ENCODE measurements around the gene STH.

STH gene

DNA sequence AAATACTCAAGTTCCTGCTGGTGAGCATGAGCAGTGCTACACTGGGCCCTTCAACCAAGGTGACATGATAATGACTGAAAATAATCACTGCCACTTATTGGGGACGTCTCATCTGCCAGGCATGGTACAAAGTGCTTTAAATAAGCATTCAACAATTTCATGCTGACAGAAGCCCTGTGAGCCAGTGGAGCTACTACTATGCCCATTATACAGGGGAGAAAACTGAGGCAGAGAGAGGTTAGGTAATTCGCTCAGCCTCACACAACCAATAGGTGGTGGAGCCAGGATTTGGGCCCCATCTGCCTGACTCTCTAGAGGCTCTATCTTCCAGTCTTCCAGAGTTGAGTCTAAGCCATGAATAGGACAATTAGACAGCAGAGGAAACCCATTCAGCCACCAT lies 30.3 kb upstream of the STH start:
- DNase-seq, result no peak

DNA sequence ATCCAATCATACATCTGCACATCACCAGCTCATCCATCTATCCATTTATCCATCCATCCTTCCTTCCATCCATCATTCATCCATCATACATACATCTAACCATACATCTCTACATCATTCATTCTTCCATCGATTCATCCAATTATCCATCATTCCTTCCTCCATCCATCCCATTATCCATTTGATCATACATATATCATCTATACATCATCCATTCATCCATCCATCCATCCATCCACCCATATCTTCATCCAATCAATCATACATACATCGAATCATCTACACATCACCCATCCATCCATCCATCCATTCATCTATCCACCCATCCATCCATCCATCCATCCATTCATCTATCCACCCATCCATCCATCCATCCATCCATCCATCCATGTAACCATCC lies 29.3 kb upstream of the STH start:
- DNase-seq, result no peak

DNA sequence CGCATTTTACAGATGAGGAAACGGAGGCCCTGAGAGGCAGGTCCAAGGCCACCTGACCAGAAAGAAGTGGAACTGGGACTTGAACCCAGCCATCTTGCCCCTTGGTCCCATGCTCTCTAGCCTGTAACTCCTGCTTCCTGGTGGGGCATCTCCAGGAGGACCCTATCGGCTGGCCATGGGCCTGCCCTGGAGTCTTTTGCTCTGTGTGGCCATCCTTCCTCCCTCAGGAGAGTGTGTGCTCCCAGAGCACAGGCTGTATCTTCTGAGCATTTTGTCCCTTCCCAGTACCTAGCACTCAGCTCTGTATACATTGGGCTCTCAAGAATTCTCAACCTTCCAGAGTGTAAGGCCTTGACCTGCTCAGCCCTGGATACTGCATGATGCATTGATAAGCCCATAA lies 28.4 kb upstream of the STH start:
- DNase-seq, result no peak

DNA sequence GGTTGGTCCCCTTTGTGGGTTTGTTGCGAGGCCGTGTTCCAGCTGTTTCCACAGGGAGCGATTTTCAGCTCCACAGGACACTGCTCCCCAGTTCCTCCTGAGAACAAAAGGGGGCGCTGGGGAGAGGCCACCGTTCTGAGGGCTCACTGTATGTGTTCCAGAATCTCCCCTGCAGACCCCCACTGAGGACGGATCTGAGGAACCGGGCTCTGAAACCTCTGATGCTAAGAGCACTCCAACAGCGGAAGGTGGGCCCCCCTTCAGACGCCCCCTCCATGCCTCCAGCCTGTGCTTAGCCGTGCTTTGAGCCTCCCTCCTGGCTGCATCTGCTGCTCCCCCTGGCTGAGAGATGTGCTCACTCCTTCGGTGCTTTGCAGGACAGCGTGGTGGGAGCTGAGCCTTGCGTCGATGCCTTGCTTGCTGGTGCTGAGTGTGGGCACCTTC lies 27.3 kb upstream of the STH start:
- DNase-seq, result no peak

DNA sequence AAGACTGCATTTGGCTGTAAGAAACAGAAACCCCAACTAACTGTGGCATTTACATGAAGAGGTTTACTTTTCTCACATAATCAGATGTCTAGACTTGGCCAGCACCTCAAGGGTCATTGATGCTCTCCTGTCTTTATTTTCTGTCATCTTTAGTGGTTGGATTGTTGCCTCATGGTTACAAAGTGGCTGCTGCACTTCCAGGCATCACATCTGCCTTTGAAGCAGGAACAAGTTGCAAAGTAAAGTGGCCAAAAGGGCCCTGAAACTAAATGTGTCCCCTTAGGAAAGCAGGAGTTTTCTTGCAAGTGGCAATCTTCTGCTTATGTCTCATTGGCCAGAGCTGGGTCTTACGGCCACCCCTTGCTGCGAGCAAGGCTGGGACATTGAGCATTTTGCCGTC lies 26.5 kb upstream of the STH start:
- DNase-seq, result no peak

DNA sequence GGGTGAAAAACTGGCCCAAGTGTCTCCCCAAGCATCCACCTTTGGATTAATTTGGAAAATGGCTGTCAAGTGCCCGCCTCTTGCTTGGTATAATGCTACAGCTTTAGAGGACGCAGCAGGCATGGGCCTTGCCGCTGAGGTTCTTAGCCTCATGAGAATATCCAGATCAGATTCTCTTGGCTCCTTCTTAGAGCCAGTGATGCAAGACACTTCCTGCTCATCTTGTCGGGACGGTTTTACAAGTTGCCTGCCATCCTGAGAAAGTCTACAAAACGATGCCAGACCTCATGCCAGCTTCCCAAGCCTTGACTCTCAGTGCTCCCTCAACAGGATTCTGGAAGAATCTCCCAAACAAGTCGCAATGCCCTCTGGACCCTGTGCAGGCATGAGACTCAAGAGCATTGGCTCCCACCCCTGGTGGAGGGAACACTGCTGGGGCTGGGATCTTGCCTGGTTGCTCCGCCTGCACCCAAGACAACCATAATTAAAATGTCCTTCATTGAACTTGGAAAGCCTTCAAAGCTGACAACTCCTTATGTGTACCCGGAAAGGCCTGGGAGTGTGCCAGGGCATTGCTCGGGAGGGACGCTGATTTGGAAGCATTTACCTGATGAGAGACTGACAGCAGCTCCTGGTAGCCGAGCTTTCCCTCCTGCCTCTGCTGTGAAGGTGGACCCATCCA lies 25.8 kb upstream of the STH start:
- no peak for DNase-seq

DNA sequence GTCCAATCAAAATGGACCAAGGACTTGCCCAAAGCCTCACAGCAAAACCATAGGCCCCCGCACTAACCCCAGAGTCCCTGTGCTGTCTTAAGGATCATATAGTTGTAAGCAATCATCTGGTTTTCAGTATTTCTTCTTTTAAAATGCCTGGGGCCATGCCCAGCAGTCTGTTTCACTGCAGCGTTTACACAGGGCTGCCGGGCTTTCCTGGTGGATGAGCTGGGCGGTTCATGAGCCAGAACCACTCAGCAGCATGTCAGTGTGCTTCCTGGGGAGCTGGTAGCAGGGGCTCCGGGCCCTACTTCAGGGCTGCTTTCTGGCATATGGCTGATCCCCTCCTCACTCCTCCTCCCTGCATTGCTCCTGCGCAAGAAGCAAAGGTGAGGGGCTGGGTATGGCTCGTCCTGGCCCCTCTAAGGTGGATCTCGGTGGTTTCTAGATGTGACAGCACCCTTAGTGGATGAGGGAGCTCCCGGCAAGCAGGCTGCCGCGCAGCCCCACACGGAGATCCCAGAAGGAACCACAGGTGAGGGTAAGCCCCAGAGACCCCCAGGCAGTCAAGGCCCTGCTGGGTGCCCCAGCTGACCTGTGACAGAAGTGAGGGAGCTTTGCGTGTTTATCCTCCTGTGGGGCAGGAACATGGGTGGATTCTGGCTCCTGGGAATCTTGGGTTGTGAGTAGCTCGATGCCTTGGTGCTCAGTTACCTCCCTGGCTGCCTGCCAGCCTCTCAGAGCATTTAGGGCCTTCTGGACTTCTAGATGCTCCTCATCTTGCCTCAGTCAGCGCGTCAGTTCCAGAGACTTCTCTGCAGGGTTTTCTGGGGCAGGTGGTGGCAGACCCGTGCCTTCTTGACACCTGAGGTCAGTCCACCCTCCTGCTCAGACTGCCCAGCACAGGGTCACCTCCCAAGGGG lies 24.8 kb upstream of the STH start:
- no peak for DNase-seq

DNA sequence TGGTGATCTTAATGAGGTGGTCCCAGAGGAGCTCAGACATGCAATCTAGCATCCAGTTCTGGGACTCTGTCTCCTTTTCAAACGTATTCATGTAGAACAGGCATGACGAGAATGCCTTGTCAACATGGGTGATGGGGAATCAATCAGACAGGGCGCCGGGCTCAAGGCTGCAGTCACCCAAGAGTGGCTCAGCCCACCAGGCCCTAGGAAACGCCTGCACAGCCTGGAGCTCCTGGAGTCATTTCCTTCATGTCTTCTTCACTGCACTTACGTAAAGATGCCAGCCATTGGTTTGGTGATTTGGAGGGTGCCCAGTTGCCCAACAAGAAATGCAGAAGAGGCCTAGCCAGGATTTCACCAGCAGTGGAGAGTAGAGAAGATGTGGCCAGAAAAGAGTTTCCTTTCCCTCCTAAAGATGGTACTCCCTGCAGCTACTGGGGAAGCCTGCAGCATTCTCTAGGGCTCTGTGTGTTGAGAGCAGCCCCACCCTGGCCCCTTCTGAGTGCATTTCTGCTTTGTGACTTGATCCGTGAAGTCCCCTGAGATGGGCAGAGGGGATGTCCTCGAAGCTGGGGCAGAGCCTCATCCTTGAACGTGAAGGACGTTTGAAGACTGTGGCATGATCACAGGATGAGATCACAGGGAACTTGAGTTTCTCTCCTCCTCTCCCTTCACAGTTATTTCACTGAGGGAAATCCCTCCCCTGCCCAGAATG lies 24.0 kb upstream of the STH start:
- DNase-seq, result no peak

DNA sequence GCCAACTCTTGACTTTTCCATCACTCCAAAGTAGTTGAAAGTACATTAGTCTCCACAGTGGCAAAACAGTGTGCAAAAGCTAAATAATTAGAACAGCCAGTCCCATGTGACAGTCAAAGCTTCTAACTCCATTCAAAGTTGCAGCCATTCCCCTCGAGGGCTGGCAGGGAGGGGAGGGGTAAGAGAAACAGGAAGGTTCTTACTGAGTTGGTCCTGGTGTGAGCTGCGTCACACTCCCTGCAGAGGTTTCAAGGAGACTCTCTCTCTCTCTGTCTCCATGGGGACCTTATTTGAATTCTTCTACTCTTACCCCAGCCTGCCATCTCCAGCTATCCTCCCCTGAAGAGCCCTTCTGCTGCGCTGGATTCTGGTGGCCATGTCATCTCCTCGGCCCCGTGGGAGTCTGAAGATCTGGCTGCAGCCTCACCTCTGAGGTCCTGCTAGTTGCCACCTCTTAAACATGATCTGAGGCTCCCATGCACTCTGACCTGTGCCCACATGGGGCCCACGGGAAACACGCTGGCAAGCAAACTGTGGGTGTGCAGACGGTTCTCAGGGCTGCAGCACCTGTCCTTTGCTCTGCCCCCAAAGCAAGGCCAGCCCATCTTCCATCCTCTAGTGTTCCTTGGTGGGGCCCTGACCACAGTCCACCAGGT lies 23.3 kb upstream of the STH start:
- no peak for DNase-seq

DNA sequence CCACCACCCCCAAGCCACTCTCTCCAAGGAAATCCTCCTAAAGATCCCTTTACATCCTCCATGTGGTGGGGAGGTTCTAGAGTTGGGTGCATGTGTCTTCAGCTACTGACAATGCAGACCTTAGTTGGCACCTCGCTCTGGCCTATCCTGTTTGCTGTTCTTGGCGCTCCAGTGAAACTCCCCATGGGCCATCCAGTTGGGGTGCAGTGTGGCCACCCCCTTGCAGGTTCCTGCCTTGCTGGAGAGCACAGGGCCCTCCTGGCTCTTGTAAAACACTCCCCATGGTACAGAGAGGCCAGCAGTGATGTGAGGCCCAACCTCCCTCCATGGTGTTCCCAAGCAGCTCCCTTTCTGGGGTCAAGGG lies 22.7 kb upstream of the STH start:
- no peak for DNase-seq

DNA sequence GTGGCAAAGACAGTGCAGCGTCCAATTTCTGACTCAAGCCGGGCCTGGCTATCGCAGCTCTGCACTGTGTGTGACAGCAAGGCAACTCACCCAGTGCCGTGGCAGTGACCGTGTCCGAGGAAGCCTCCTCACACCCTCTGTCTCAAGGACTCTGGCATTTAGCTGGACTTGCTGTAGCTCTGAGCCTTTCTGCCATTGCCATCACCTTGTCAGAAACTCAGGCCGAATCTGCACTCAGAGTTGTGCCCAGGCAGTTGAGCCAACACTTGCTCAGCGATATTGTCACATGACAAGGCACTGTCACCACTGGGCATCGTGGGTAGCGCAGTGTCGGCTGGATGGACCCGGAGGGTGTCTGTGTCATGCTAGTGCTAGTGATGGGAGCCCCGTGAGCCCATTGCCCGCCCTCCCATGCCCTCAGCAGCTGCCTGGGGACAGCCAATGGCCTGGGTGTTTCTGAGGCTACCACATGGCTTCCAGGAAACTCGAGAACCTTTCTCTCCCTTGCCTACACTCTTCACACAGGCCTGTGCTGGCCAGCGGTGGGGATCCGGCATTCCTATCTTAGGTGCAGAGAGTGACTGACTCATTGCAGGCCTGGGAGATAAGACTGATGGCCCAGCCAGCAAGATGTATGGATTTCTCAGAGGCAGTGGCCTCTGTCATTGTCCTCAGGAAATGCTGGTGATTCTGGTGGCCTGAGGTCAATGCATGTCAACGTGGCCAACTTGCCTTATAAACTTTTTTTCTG lies 22.1 kb upstream of the STH start:
- DNase-seq, result no peak

DNA sequence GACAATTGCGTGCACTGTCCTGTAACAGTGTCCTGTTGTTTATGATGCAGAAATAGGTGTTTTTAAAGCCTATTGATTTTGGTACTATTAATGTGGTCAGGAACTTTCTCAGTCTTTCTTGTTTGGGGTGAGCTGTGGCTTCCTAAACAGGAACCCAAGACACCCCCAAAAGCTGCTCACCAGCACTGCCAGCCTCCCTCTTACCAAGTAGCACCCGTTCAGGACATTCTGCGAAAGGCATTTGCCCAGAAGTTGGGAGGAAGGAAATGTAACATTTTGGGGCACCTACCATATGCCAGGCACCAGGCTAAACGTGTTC lies 21.6 kb upstream of the STH start:
- no peak for DNase-seq

DNA sequence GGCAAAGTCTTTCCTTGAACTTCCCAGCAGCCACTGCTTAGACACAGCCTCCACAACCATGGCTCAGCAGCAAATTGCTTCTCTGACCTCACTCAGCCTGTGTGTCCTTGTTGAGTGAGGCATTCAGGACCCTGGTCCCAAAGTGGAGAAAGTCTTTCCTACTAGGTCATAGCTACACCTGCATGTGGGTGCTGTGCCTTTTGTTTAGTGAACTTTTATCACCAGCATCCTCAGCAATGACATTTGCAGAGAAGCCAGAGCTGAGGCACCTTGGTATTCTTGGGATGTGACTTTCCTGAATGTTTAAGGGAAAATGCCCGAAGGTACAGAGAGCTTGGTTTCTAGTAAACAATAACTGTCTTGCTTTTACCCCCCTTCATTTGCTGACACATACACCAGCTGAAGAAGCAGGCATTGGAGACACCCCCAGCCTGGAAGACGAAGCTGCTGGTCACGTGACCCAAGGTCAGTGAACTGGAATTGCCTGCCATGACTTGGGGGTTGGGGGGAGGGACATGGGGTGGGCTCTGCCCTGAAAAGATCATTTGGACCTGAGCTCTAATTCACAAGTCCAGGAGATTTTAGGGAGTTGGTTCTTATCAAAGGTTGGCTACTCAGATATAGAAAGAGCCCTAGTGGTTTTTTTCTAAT lies 20.9 kb upstream of the STH start:
- DNase-seq, result no peak

DNA sequence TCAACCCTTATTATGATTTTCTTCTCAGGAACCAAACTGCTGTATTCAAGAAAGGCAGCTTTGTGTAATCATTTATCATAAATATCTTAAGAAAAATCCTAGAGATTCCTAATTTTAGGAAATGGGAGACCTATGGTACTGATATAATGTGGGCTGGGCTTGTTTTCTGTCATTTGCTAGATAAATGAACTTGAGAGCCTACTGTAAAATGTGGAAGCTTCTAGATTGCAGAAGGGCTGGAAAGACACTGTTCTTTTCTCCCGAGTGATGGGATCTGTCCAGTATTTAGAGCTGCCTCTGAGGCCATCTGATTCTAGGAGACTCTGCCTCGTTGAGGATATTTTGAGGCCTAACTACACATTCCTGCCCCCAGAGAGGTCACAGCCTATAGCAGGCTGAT lies 19.9 kb upstream of the STH start:
- DNase-seq, result no peak

DNA sequence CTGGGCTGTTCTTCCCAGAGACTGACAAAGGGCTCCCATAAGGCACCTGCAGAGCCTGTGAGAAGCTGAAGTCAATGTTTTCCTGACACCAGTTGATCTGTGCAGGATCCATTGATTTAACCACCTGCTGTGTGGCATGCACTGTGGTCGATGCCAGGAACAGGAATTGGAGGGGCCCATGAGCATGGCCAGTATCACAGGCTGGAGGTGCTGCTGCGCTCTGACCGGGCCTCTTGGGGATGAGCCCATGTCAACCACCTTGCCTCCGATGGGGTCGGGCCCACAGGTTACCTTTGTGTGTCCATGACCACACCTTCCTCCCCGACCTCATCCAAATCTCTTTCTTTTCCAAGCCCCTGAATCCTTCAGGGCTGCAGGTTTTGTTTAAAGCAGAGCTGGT lies 18.2 kb upstream of the STH start:
- DNase-seq, result no peak

DNA sequence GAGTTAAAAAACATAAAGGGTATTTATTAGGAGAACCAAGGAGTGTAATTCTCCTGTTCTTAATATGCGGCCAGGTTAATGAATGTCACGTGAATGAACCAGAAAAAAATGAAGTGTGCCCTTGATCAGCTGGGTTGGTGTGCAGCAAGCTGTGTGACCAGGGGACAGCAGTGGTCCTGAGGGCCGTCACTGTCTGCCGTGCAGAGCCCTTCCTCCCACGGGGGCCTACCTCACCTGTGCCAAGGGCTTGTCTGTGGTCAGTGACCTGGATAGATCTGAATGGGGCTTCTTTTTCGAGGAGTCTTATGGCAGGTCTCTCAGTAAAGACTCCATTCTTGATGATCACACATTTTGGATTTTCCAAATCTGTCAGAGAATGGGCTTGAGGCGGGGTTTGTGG lies 17.7 kb upstream of the STH start:
- no peak for DNase-seq

DNA sequence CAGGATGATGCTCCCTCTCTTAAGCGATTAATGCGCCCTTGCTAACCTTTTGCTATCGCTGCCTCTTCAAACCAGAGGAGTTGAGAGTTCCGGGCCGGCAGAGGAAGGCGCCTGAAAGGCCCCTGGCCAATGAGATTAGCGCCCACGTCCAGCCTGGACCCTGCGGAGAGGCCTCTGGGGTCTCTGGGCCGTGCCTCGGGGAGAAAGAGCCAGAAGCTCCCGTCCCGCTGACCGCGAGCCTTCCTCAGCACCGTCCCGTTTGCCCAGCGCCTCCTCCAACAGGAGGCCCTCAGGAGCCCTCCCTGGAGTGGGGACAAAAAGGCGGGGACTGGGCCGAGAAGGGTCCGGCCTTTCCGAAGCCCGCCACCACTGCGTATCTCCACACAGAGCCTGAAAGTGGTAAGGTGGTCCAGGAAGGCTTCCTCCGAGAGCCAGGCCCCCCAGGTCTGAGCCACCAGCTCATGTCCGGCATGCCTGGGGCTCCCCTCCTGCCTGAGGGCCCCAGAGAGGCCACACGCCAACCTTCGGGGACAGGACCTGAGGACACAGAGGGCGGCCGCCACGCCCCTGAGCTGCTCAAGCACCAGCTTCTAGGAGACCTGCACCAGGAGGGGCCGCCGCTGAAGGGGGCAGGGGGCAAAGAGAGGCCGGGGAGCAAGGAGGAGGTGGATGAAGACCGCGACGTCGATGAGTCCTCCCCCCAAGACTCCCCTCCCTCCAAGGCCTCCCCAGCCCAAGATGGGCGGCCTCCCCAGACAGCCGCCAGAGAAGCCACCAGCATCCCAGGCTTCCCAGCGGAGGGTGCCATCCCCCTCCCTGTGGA lies 16.0 kb upstream of the STH start:
- no peak for DNase-seq

DNA sequence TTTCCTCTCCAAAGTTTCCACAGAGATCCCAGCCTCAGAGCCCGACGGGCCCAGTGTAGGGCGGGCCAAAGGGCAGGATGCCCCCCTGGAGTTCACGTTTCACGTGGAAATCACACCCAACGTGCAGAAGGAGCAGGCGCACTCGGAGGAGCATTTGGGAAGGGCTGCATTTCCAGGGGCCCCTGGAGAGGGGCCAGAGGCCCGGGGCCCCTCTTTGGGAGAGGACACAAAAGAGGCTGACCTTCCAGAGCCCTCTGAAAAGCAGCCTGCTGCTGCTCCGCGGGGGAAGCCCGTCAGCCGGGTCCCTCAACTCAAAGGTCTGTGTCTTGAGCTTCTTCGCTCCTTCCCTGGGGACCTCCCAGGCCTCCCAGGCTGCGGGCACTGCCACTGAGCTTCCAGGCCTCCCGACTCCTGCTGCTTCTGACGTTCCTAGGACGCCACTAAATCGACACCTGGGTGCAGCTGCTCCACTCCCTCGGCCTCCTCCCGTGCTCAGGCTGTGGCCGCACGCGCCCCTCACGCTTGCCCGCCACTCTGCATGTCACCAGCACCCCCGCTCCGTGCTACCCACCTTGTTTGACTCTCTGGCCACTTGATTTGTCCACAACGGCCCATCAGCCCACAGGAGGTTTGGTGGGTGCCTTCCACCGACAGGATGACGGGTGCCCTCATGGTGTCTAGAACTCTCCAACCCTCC lies 15.3 kb upstream of the STH start:
- DNase-seq, result no peak

DNA sequence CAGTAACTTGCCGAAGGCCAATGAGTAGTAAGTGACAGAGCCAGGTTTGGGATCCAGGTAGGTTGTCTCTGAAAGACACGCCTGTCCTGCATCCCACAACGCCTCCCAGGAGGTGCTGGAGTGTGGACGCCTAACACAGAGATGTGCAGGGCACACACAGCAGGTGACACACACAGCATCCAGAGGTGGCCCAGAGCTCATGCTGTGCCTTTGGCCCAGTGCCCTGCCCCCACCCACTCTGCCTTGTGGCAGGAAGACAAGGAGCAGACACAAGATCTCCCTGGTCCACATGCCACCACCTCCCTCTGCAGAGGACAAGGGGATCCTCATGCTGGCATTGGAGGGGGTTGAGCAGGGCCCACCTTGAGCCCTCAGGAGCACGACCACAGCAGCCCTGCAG lies 14.7 kb upstream of the STH start:
- DNase-seq, result no peak

DNA sequence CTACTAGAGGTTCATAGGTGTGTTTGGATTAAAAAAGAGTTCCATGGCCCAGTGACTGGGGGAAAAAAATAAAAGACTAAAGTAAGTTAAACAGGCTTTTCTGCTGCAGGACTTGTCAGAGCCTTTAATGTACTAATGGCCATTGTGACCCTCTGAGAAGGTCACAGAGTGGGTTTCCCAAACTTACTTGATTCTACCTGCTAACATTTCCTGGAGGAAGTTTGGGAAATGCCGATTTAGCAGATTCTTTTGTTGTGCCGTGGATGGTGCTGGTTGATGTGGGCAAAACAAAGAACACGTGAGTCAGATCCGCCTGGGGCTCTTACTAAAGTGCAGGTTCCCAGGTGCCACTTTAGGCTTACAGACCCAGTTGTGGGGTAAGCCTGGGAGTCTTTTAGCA lies 13.6 kb upstream of the STH start:
- DNase-seq, result no peak

DNA sequence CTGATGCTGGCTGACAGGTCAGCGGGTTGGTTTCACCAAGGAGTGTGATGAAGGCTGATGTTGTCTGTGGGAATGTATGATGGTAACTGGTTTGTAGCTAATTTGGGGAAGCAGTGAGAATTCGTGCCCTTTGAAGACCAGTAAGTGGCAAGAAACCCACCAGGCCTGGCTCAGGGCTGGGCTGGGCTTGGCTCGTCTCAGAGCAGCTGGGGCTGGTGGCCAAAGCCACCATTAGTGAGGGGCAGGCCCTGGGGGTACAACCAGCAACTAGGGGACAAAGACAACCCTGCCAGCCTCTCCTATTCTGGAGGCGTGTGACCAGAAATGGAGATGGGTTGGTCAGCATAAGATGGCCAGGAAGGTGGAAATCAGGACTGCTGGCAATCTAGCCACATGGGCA lies 13.0 kb upstream of the STH start:
- no peak for DNase-seq
